ENCODE measurements around the gene STK33. TPM values are rescaled to one million over a fixed set of nuclear protein-coding genes. Genes with fewer than 3 reads are reported as not detected.

STK33 gene
- total and polyA plus RNA-seq, 2 of the 13 experiments (the other 11 are each of a cell fraction or from before 2014, with no cell fraction given) = 2.7 to 12.6 TPM

DNA sequence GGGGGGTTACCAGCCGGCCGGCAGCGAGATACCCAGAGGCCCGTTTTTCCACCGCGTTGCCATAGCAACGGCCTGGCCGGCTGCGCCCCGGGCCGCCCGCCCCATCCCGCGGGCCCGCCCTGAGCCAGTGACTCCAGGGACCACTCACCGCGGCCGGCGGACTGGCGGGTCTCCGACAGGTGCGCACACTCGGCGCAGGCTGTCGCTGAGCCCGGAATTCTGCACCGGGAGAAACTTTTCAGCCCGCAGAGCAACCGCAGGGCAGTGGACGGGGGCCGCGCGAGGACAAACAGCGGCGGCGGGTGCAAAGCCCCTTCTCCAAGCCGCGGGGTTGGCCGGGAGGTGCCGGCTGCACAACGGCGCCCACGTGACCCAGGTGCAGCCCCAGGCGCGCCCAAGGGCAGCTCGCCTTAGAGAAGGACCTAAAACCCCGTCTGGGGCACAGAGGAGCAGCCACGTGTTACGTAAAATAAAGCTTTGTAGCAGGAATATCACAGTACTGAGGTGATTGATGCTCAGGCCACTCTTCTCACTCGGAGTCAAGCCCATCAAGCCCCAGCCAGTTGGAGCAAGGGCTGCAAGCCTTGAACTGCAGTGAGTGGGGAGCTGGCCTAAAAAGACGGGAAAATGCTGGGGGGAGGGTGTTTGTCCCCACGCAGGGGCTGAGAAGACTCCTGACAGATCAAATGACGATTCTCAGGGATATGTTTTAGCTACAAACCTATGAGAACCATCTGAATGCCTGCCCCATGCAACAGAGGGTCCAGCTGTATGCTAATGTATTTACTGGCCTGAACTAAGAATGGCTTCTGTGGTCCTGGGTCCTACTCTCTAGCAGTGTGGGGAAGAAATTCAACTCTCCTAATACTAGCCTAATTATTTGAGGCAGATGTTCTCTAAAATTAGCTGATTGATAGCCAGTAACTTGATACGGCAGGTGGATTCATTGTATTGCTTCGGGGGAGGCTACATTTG is at the start of gene STK33 (continued):
- TF ChIP-seq, protein P1, sequence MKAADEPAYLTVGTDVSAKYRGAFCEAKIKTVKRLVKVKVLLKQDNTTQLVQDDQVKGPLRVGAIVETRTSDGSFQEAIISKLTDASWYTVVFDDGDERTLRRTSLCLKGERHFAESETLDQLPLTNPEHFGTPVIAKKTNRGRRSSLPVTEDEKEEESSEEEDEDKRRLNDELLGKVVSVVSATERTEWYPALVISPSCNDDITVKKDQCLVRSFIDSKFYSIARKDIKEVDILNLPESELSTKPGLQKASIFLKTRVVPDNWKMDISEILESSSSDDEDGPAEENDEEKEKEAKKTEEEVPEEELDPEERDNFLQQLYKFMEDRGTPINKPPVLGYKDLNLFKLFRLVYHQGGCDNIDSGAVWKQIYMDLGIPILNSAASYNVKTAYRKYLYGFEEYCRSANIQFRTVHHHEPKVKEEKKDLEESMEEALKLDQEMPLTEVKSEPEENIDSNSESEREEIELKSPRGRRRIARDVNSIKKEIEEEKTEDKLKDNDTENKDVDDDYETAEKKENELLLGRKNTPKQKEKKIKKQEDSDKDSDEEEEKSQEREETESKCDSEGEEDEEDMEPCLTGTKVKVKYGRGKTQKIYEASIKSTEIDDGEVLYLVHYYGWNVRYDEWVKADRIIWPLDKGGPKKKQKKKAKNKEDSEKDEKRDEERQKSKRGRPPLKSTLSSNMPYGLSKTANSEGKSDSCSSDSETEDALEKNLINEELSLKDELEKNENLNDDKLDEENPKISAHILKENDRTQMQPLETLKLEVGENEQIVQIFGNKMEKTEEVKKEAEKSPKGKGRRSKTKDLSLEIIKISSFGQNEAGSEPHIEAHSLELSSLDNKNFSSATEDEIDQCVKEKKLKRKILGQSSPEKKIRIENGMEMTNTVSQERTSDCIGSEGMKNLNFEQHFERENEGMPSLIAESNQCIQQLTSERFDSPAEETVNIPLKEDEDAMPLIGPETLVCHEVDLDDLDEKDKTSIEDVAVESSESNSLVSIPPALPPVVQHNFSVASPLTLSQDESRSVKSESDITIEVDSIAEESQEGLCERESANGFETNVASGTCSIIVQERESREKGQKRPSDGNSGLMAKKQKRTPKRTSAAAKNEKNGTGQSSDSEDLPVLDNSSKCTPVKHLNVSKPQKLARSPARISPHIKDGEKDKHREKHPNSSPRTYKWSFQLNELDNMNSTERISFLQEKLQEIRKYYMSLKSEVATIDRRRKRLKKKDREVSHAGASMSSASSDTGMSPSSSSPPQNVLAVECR (CRISPR knock-in tag; IDR thresholded peaks at IDR 0.05; ENCODE audit: borderline replicate concordance) = peak; percentile 85
- TF ChIP-seq ZNF598 (CRISPR knock-in tag; IDR thresholded peaks at IDR 0.05; ENCODE audit: borderline replicate concordance) (no peak), ZNF580 (CRISPR knock-in tag; IDR thresholded peaks at IDR 0.05; ENCODE audit: borderline replicate concordance, low read depth) (no peak), CHCHD3 (CRISPR knock-in tag; IDR thresholded peaks at IDR 0.05) (no peak), ARNTL (CRISPR knock-in tag; IDR thresholded peaks at IDR 0.05) (peak; percentile 54; the same call in 1 of the 2 replicates), PAF1 (CRISPR knock-in tag; IDR thresholded peaks at IDR 0.05) (no peak), MTERF4 (CRISPR knock-in tag; IDR thresholded peaks at IDR 0.05) (no peak), MEIS1 (CRISPR knock-in tag; IDR thresholded peaks at IDR 0.05; ENCODE audit: borderline replicate concordance) (no peak)
